Activated CD4-positive, alpha-beta T cell treated with anti-CD3 and anti-CD28 coated beads for 24 hours (primary cell): ENCODE measurements around the gene NEXN.
"Not testable (repeated sequence)": the region's sequence is repeated elsewhere in the genome, so short reads cannot be mapped to it uniquely, and the experiment has no call there.

Source experiments
- DNase-seq, 2 donors: peaks; one replicate each; pipeline ENCODE4 v3.0.0-alpha.2; 2020; ENCODE audit warnings: low read depth in 2 of 2

Gene NEXN

DNA sequence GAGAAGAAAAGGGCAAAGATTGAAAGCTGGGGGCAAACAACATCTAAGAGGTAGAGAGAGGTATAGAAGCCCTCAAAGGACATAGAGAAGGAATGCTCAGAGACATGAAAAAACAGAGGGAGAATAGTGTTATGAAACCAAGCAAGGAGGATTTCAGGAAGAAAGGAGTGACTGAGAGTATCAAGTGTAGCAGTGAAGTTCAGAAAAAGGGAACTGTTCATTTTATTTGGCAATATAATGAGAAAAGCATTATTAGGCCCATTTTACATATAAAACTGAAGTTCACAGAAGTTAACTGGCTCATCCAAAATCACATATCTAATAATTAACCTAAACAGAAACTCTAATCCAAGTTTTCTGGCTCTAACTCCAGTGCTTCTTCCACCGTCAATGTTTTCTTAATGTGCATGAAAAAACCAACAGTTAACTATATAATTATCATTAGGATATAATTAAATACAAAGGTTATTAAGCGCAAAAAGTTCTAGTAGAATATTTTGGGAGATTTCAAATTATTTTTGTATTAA, 17.7 kb downstream of the NEXN start:
- DNase-seq, result no peak

GRCh38 chr1:77906624-77907023, 18.2 kb downstream of the NEXN start:
- no peak for DNase-seq

GRCh38 chr1:77910116-77910515, 21.7 kb downstream of the NEXN start:
- DNase-seq, result no peak

GRCh38 chr1:77918918-77919317, 30.5 kb downstream of the NEXN start:
- not testable (repeated sequence) for DNase-seq

DNA sequence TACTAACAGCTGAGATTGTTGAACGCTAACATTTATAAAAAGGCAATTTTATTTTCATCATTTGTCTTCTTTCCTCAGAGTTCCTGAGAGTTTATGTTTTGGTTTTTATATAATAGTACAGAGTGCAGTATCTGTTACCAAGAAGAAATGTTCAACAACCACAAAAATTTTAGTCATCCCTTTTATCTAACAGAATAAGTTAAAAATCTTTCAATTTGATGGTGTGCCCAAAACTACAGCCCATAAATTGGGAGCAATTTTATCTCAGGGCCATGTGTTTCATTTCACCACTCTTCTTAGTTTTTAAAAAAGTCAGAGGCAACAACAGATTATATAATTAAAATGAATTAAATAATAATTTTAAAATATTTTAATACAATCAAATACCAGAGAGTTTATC, 37.1 kb downstream of the NEXN start:
- no peak for DNase-seq

GRCh38 chr1:77925956-77926355, 37.5 kb downstream of the NEXN start:
- no peak for DNase-seq

- no peak for DNase-seq
These were observed 38.3 kb downstream of the NEXN start for GRCh38 chr1:77926561-77927357.

DNA sequence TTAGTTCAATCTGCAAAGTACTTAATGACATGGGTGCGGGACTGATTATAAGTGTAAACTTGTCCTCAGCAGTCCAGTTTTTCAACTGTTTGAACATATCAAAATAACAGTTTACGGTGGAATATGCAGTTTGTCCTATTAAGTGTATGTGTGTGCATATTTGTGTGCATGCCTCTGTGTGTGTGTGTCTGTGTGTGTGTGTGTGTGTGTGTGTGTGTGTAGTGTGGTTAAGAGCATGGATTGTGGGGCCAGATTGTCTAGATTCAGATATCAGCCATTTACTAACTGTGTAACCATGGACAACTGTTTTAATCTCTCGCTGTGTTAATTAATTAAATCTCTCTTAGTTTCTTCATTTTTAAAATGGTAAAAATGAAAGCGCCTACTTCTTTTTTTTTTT, 39.0 kb downstream of the NEXN start:
- no peak for DNase-seq

GRCh38 chr1:77929806-77930205, 41.4 kb downstream of the NEXN start:
- no peak for DNase-seq

DNA sequence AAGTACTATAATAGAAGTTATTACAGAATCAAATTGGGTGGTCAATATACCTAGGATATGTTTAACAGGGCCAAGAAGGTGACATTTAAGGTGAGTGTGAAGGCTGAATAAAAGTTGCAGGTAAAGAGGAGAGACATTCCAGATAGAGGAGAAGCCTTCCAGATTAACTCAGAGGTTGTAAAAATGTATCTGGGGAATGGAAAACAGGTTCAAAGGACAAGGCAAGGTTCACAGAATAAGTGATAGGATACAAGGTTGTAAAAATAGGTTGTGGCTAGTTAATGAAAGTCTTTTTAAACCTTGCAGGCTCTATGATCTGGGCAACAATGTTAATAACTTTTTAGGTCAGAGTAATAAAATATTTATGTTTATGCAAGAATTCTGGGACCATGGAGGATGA, 50.2 kb downstream of the NEXN start:
- no peak for DNase-seq

DNA sequence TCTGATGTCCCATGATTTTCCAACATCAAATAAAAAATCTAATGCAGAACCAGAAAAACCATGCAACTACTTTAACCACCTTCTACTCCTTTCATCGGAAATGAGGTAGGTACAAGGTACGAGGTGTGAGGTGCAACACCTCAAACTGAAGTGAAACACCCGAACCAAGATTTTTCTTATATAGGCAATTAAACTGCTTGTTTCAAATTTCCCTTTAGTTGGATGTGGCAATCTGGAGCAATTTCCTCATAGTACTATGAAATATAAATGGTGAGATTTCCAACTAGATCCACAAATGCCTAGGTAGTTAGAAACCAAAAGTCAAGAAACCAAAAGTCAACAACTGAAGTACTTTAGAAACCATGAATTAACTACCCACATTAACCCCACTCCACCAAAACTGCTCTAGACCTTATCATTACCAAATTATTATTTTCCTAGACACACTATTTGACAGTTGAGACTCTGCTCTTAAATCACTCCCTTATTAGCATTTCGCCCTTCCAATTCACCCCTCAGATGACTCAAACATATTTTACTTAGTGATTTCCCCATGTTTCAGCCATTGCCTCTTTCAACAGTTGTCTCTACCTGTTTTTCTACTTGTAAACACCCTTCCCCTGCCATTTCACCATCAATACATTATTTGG, 52.6 kb downstream of the NEXN start:
- DNase-seq, result no peak

DNA sequence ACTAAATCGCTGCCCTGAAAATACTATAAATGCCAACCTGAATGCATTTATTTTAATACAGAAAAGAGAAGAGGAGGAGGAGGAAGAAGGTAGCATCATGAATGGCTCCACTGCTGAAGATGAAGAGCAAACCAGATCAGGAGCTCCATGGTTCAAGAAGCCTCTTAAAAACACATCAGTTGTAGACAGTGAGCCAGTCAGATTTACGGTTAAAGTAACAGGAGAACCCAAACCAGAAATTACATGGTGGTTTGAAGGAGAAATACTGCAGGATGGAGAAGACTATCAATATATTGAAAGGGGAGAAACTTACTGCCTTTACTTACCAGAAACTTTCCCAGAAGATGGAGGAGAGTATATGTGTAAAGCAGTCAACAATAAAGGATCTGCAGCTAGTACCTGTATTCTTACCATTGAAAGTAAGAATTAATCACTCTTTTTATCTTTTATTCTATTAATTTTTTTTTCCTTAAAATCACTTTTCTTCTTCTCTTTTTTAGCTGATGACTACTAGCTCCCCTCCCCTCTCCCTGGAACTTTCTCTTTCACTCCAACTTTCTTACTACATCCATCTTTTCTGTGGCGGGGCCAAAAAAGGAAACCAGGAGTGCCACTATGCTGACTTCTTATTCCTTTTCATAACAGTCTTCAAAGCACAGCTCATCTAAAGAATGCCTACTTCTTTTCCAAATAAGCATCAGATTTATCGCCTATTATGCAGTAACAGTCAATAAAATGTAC, 54.1 kb downstream of the NEXN start:
- no peak for DNase-seq

- no peak for DNase-seq
These were observed 56.9 kb downstream of the NEXN start for GRCh38 chr1:77945345-77945744.

GRCh38 chr1:77948841-77949424, 60.5 kb downstream of the NEXN start:
- no peak for DNase-seq

GRCh38 chr1:77950873-77951272, 62.4 kb downstream of the NEXN start:
- DNase-seq, result no peak

- no peak for DNase-seq
These were observed 62.9 kb downstream of the NEXN start for GRCh38 chr1:77951328-77951727.

DNA sequence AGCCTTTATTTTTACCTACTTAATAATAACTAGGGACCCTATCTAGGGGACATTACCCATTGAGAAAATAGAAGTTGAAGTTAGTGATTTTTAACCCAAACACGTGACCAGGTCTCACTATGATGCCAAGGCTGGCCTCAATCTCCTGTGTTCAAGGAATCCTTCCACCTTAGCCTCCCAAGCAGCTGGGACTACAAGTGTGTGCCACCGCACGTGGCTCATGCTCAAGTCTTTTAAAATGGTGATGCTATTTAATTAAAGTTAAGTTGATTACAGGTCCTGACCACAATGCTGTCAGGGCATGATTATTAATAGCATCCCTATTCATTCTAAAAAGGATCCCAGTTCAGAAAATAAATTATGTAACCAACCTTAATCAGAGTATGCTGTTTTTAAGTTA, 65.5 kb downstream of the NEXN start:
- DNase-seq, result no peak

DNA sequence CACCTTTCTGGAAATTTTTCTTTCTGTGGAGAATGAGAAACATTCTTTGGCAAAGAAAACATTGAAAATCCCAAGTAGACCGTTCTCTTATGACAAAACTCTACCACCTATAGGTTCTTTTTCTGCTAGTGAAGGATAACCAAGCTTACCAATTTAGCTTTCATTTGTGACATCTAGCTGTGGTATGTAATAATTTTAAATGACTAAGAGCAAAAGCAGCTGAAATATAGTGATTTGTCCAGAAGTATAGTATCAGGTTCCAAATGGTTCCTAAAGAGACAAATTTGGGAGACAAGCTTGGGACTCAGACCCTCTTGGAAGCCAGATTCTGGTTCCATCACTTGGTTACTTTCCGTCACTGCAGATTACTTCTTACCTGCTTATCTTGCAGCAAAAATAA, 66.1 kb downstream of the NEXN start:
- no peak for DNase-seq

- DNase-seq, result no peak
These were observed 67.3 kb downstream of the NEXN start for GRCh38 chr1:77955709-77956108.

DNA sequence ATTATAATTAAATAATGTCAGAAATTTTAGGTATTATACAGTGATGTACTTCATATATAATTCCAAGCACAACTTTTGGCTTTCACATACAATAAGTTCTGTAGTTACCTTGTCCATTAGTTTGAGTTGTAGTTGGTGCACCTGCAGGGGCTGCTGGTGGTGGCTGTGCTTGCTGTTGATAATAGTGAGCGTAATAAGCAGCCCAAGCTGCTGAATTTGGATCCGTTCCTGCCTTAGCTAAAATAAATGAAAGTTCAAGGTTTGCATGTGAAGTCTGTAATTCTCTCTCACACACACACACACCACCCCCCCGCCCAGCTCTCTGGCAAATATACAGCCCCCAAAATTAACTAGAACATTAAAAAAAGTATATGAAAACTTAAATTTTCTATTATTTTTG, 68.0 kb downstream of the NEXN start:
- no peak for DNase-seq

GRCh38 chr1:77958391-77958790, 70.0 kb downstream of the NEXN start:
- DNase-seq, result no peak

DNA sequence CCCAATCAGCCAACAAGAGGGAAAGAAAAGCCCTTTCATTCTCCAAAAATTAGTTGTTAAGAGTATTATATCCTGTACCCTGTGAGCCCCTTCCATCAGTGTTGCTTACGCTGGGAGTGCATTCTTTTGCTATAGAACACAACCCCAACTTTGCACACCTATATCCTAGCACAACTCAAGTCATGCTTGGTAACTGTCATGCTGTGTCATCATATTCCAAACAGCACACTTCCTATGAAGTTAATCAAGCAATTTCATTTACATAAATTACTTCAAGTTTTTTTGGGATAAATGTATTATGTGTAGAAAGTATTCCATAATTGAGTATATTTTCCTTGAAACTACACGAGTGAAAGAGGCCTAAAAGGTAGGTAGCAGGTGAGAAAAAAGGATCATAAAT, 70.4 kb downstream of the NEXN start:
- no peak for DNase-seq
